Measurements from ENCODE around the gene PROX2. TPM values are rescaled to one million over a fixed set of nuclear protein-coding genes. Genes with fewer than 3 reads are reported as not detected.

PROX2 gene
- total and polyA plus RNA-seq, 10 donors, result 0.06 to 0.43 (median 0.25) TPM; not detected in 6

GRCh38 chr14:74866708-74867389 lies 9.1 kb downstream of the PROX2 start:
- Histone ChIP-seq H3K27me3 (replicated peaks in 1 of 7) (no peaks in the 10 kb centered on the region), H3K36me3 (no peaks in the 10 kb centered on the region), H3K4me1 (peaks cover 0 to 31% (median 10%) of the 10 kb centered on the region in 6 donors), H3K27ac (peak overlapping the region in 2 of 8 donors; percentile 29 to 66), H3K4me3 (no peak overlapping the region), H3K9me3 (no peaks in the 10 kb centered on the region)
- WGBS, 5 donors, result 74 to 85% (median 84%) methylated on average over 3 of the region's 3 CpGs
- intact Hi-C loops (cut with DNase I; ENCODE audit: low total_unique reads), result loop anchor here (10.0 kb wide), 1 partner anchor 218 kb away; no protein-coding TSS in a partner anchor
- TF ChIP-seq POLR2A (IDR thresholded peaks at IDR 0.05) (no peak), CTCF (IDR thresholded peaks at IDR 0.05 in 8 of 11, conservative IDR thresholded peaks at IDR 0.05 in 3 of 11) (no peak), POLR2AphosphoS5 (IDR thresholded peaks at IDR 0.05) (no peak)
- no peak for DNase-seq

- 90 to 96% (median 94%) methylated on average over 5 of the region's 5 CpGs for WGBS, 5 donors
- intact Hi-C loops (cut with DNase I; ENCODE audit: low total_unique reads), result loop anchor here (10.0 kb wide), 1 partner anchor 220 kb away; no protein-coding TSS in a partner anchor
- H3K36me3 ChIP-seq, result no peaks in the 10 kb centered on the region
- DNase-seq, result no peak
- no peaks in the 10 kb centered on the region for H3K9me3 ChIP-seq
- no peak overlapping the region for H3K27ac ChIP-seq
- H3K4me3 ChIP-seq, result no peak overlapping the region
- TF ChIP-seq POLR2AphosphoS5 (IDR thresholded peaks at IDR 0.05) (no peak), POLR2A (IDR thresholded peaks at IDR 0.05) (no peak), CTCF (IDR thresholded peaks at IDR 0.05 in 8 of 11, conservative IDR thresholded peaks at IDR 0.05 in 3 of 11) (no peak)
- H3K4me1 ChIP-seq, result peaks cover 0 to 42% (median 12%) of the 10 kb centered on the region in 6 donors
- H3K27me3 ChIP-seq (replicated peaks in 1 of 7), result no peaks in the 10 kb centered on the region
Observed at GRCh38 chr14:74865156-74865555, 10.8 kb downstream of the PROX2 start.

- intact Hi-C loops (cut with DNase I; ENCODE audit: low total_unique reads), result loop anchor here (5.0 to 10.0 kb wide), 2 partner anchors 43 to 221 kb away; no protein-coding TSS in a partner anchor
- no peak overlapping the region for H3K27ac ChIP-seq
- WGBS, 5 donors, result 80 to 89% (median 83%) methylated on average over 9 of the region's 9 CpGs
Observed at GRCh38 chr14:74864198-74864597, 11.7 kb downstream of the PROX2 start.

More at GRCh38 chr14:74864198-74864597, 11.7 kb downstream of the PROX2 start:
- Histone ChIP-seq H3K4me3 (no peak overlapping the region), H3K27me3 (replicated peaks in 1 of 7) (no peaks in the 10 kb centered on the region), H3K36me3 (no peaks in the 10 kb centered on the region), H3K9me3 (no peaks in the 10 kb centered on the region), H3K4me1 (peaks cover 0 to 42% (median 12%) of the 10 kb centered on the region in 6 donors)
- TF ChIP-seq POLR2A (IDR thresholded peaks at IDR 0.05), result no peak
- TF ChIP-seq POLR2AphosphoS5 (IDR thresholded peaks at IDR 0.05), result no peak
- no peak for TF ChIP-seq CTCF (IDR thresholded peaks at IDR 0.05 in 8 of 11, conservative IDR thresholded peaks at IDR 0.05 in 3 of 11)
- no peak for DNase-seq

All from spleen (tissue), 11 donors.